ENCODE results near the gene PLXDC2.

Gene PLXDC2

GRCh38 chr10:19857876-19858275 lies 41.6 kb downstream of the PLXDC2 start:
- Histone ChIP-seq H3K9ac (ENCODE audit: low read depth, low read length) (no peak overlapping the region), H3K36me3 (ENCODE audit: insufficient read depth, low read length) (no peaks in the 10 kb centered on the region), H3K9me3 (ENCODE audit: control insufficient read depth, insufficient read depth, low read length) (no peaks in the 10 kb centered on the region), H3K4me1 (ENCODE audit: insufficient read depth, low read length) (no peaks in the 10 kb centered on the region)

- Histone ChIP-seq H3K4me1 (ENCODE audit: insufficient read depth, low read length) (no peaks in the 10 kb centered on the region), H3K9me3 (ENCODE audit: control insufficient read depth, insufficient read depth, low read length) (no peaks in the 10 kb centered on the region), H3K36me3 (ENCODE audit: insufficient read depth, low read length) (no peaks in the 10 kb centered on the region), H3K9ac (ENCODE audit: low read depth, low read length) (no peak overlapping the region)
These were observed 43.9 kb downstream of the PLXDC2 start for GRCh38 chr10:19860107-19860506.

GRCh38 chr10:19862811-19863515 lies 46.7 kb downstream of the PLXDC2 start:
- Histone ChIP-seq H3K9me3 (ENCODE audit: control insufficient read depth, insufficient read depth, low read length) (no peaks in the 10 kb centered on the region; the same call in 1 of the 2 replicates), H3K9ac (ENCODE audit: low read depth, low read length) (no peak overlapping the region), H3K4me1 (ENCODE audit: insufficient read depth, low read length) (no peaks in the 10 kb centered on the region), H3K36me3 (ENCODE audit: insufficient read depth, low read length) (no peaks in the 10 kb centered on the region)

GRCh38 chr10:19865676-19866075 lies 49.4 kb downstream of the PLXDC2 start:
- H3K9me3 ChIP-seq (ENCODE audit: control insufficient read depth, insufficient read depth, low read length) = no peaks in the 10 kb centered on the region; the same call in 1 of the 2 replicates
- H3K4me1 ChIP-seq (ENCODE audit: insufficient read depth, low read length) = no peaks in the 10 kb centered on the region
- no peaks in the 10 kb centered on the region for H3K36me3 ChIP-seq (ENCODE audit: insufficient read depth, low read length)
- H3K9ac ChIP-seq (ENCODE audit: low read depth, low read length) = no peak overlapping the region

- H3K4me1 ChIP-seq (ENCODE audit: insufficient read depth, low read length) = no peaks in the 10 kb centered on the region
- no peak overlapping the region for H3K9ac ChIP-seq (ENCODE audit: low read depth, low read length)
- no peaks in the 10 kb centered on the region; the same call in 1 of the 2 replicates for H3K9me3 ChIP-seq (ENCODE audit: control insufficient read depth, insufficient read depth, low read length)
- 0 out of 2 replicates have a peak, but pooled peaks cover 2% of the 10 kb centered on the region for H3K36me3 ChIP-seq (ENCODE audit: insufficient read depth, low read length)
These were observed 53.1 kb downstream of the PLXDC2 start for GRCh38 chr10:19869370-19869769.

- Histone ChIP-seq H3K36me3 (ENCODE audit: insufficient read depth, low read length) (0 out of 2 replicates have a peak, but pooled peaks cover 2% of the 10 kb centered on the region), H3K4me1 (ENCODE audit: insufficient read depth, low read length) (no peaks in the 10 kb centered on the region), H3K9ac (ENCODE audit: low read depth, low read length) (no peak overlapping the region), H3K9me3 (ENCODE audit: control insufficient read depth, insufficient read depth, low read length) (no peaks in the 10 kb centered on the region)
These were observed 56.5 kb downstream of the PLXDC2 start for GRCh38 chr10:19872504-19873271.

- no peaks in the 10 kb centered on the region for H3K4me1 ChIP-seq (ENCODE audit: insufficient read depth, low read length)
- no peak overlapping the region for H3K9ac ChIP-seq (ENCODE audit: low read depth, low read length)
- no peaks in the 10 kb centered on the region for H3K9me3 ChIP-seq (ENCODE audit: control insufficient read depth, insufficient read depth, low read length)
- 0 out of 2 replicates have a peak, but pooled peaks cover 2% of the 10 kb centered on the region for H3K36me3 ChIP-seq (ENCODE audit: insufficient read depth, low read length)
These were observed 58.0 kb downstream of the PLXDC2 start for GRCh38 chr10:19874190-19874589.

- Histone ChIP-seq H3K4me1 (ENCODE audit: insufficient read depth, low read length) (no peaks in the 10 kb centered on the region), H3K9ac (ENCODE audit: low read depth, low read length) (no peak overlapping the region), H3K9me3 (ENCODE audit: control insufficient read depth, insufficient read depth, low read length) (no peaks in the 10 kb centered on the region), H3K36me3 (ENCODE audit: insufficient read depth, low read length) (0 out of 2 replicates have a peak, but pooled peaks cover 2% of the 10 kb centered on the region)
These were observed 58.6 kb downstream of the PLXDC2 start for GRCh38 chr10:19874791-19875190.

GRCh38 chr10:19876570-19876969 lies 60.3 kb downstream of the PLXDC2 start:
- Histone ChIP-seq H3K9ac (ENCODE audit: low read depth, low read length) (no peak overlapping the region), H3K4me1 (ENCODE audit: insufficient read depth, low read length) (no peaks in the 10 kb centered on the region), H3K9me3 (ENCODE audit: control insufficient read depth, insufficient read depth, low read length) (no peaks in the 10 kb centered on the region), H3K36me3 (ENCODE audit: insufficient read depth, low read length) (0 out of 2 replicates have a peak, but pooled peaks cover 2% of the 10 kb centered on the region)

- H3K9ac ChIP-seq (ENCODE audit: low read depth, low read length) = no peak overlapping the region
- H3K4me1 ChIP-seq (ENCODE audit: insufficient read depth, low read length) = no peaks in the 10 kb centered on the region
These were observed 61.4 kb downstream of the PLXDC2 start for GRCh38 chr10:19877466-19878255.

GRCh38 chr10:19882621-19883020 lies 66.4 kb downstream of the PLXDC2 start:
- Histone ChIP-seq H3K36me3 (ENCODE audit: insufficient read depth, low read length) (no peaks in the 10 kb centered on the region), H3K9me3 (ENCODE audit: control insufficient read depth, insufficient read depth, low read length) (no peaks in the 10 kb centered on the region), H3K4me1 (ENCODE audit: insufficient read depth, low read length) (no peaks in the 10 kb centered on the region), H3K9ac (ENCODE audit: low read depth, low read length) (no peak overlapping the region)

More at GRCh38 chr10:19877466-19878255, 61.4 kb downstream of the PLXDC2 start:
- H3K9me3 ChIP-seq (ENCODE audit: control insufficient read depth, insufficient read depth, low read length) = no peaks in the 10 kb centered on the region
- H3K36me3 ChIP-seq (ENCODE audit: insufficient read depth, low read length) = no peaks in the 10 kb centered on the region

GRCh38 chr10:19888061-19888660 lies 71.9 kb downstream of the PLXDC2 start:
- Histone ChIP-seq H3K36me3 (ENCODE audit: insufficient read depth, low read length) (no peaks in the 10 kb centered on the region), H3K9ac (ENCODE audit: low read depth, low read length) (no peak overlapping the region), H3K9me3 (ENCODE audit: control insufficient read depth, insufficient read depth, low read length) (no peaks in the 10 kb centered on the region), H3K4me1 (ENCODE audit: insufficient read depth, low read length) (peaks cover 6% of the 10 kb centered on the region)

GRCh38 chr10:19889256-19889655 lies 73.0 kb downstream of the PLXDC2 start:
- no peaks in the 10 kb centered on the region for H3K36me3 ChIP-seq (ENCODE audit: insufficient read depth, low read length)
- no peaks in the 10 kb centered on the region for H3K9me3 ChIP-seq (ENCODE audit: control insufficient read depth, insufficient read depth, low read length)
- no peak overlapping the region for H3K9ac ChIP-seq (ENCODE audit: low read depth, low read length)
- H3K4me1 ChIP-seq (ENCODE audit: insufficient read depth, low read length) = peaks cover 6% of the 10 kb centered on the region

GRCh38 chr10:19891429-19891828 lies 75.2 kb downstream of the PLXDC2 start:
- no peak overlapping the region for H3K9ac ChIP-seq (ENCODE audit: low read depth, low read length)
- H3K9me3 ChIP-seq (ENCODE audit: control insufficient read depth, insufficient read depth, low read length) = no peaks in the 10 kb centered on the region
- peaks cover 6% of the 10 kb centered on the region for H3K4me1 ChIP-seq (ENCODE audit: insufficient read depth, low read length)
- no peaks in the 10 kb centered on the region for H3K36me3 ChIP-seq (ENCODE audit: insufficient read depth, low read length)

Measured in ES-I3 (cell line).